Uterus (tissue), 4 donors: ENCODE results near the gene ZAR1L. TPM values are rescaled to one million over a fixed set of nuclear protein-coding genes. Genes with fewer than 3 reads are reported as not detected.

Experiments
- DNase-seq, 2 donors: peaks; one replicate each; pipeline ENCODE4 v3.0.0-alpha.2; 2019 to 2020
- H3K27ac ChIP-seq, 2 donors: fragments of 200-600 bp; sonication (generic); 1 replicate in 1 of 2; 2 replicates in 1 of 2; pipeline ENCODE4 v1.5.1; 2016 to 2018
- H3K27me3 ChIP-seq, 2 donors: fragments of 200-600 bp; sonication (generic); one replicate each; pipeline ENCODE4 v1.5.1; 2018 to 2019; ENCODE audit warnings: control low read depth in 1 of 2
- H3K36me3 ChIP-seq, 2 donors: fragments of 200-600 bp; sonication (generic); one replicate each; pipeline ENCODE4 v1.5.1; 2019; ENCODE audit warnings: control low read depth in 1 of 2
- H3K4me1 ChIP-seq, 2 donors: fragments of 200-600 bp; sonication (generic); one replicate each; pipeline ENCODE4 v1.5.1; 2018 to 2019; ENCODE audit warnings: control low read depth in 1 of 2
- H3K4me3 ChIP-seq, 2 donors: fragments of 200-600 bp; sonication (generic); 1 replicate in 1 of 2; 2 replicates in 1 of 2; pipeline ENCODE4 v1.5.1; 2018 to 2019; ENCODE audit warnings: mild to moderate bottlenecking in 1 of 2
- H3K9me3 ChIP-seq, 2 donors: fragments of 200-600 bp; sonication (generic); one replicate each; pipeline ENCODE4 v1.5.1; 2019; ENCODE audit warnings: control low read depth in 1 of 2
- CTCF ChIP-seq, 4 experiments: fragments of 200-600 bp in 2 of 4; fragments of 450-650 bp in 2 of 4; sonication (generic) in 2 of 4; IDR thresholded peaks; one replicate each; pipeline ENCODE4 v1.5.1; 2016 to 2019; ENCODE audit warnings: antibody characterized with exemption in 4 of 4, mild to moderate bottlenecking in 2 of 4, moderate library complexity in 1 of 4
- POLR2A ChIP-seq, 2 donors: fragments of 450-650 bp; IDR thresholded peaks; one replicate each; pipeline ENCODE4 v1.6.1; 2016; ENCODE audit warnings: antibody characterized with exemption in 2 of 2, mild to moderate bottlenecking in 1 of 2, moderate library complexity in 1 of 2
- intact Hi-C: fragments of 100-400 bp; cut with DNase I; formaldehyde crosslinking; loops from one replicate; pipeline ENCODE4 v1.15.1; 2023; ENCODE audit warnings: low total_unique reads
- total RNA-seq, 4 donors: library from RNA; depleted of rRNA in 3 of 4; stranded (reverse); fragments of >200 nt in 3 of 4; gene quantifications; one replicate each; pipeline versions ENCODE4 v1.1.0 to v1.2.4, GENCODE V29; 2014 to 2023
- donor health status: DM: yes; HTN: yes; CAD: no.

ZAR1L gene
- total RNA-seq, 4 donors from 2014 or later, result not detected

- Histone ChIP-seq H3K4me1 (no peaks in the 10 kb centered on the region), H3K27me3 (no peaks in the 10 kb centered on the region), H3K27ac (no peak overlapping the region), H3K9me3 (no peaks in the 10 kb centered on the region), H3K36me3 (no peaks in the 10 kb centered on the region), H3K4me3 (no peak overlapping the region)
- TF ChIP-seq CTCF (IDR thresholded peaks at IDR 0.05) (no peak), POLR2A (IDR thresholded peaks at IDR 0.05) (no peak)
- intact Hi-C loops, result no loop called here
- DNase-seq, result no peak
Measured at GRCh38 chr13:32340914-32341313, 25.8 kb upstream of the ZAR1L start.

GRCh38 chr13:32334671-32335070, 19.5 kb upstream of the ZAR1L start:
- H3K4me1 ChIP-seq, result no peaks in the 10 kb centered on the region
- no peak for DNase-seq
- intact Hi-C loops, result no loop called here
- no peak overlapping the region for H3K4me3 ChIP-seq
- H3K27me3 ChIP-seq, result no peaks in the 10 kb centered on the region
- H3K36me3 ChIP-seq, result no peaks in the 10 kb centered on the region
- no peaks in the 10 kb centered on the region for H3K9me3 ChIP-seq
- no peak for TF ChIP-seq CTCF (IDR thresholded peaks at IDR 0.05)
- no peak for TF ChIP-seq POLR2A (IDR thresholded peaks at IDR 0.05)
- H3K27ac ChIP-seq, result no peak overlapping the region

- no peaks in the 10 kb centered on the region for H3K4me1 ChIP-seq
- intact Hi-C loops, result no loop called here
- no peak for DNase-seq
- H3K27me3 ChIP-seq, result no peaks in the 10 kb centered on the region
- H3K4me3 ChIP-seq, result no peak overlapping the region
- TF ChIP-seq POLR2A (IDR thresholded peaks at IDR 0.05) (no peak), CTCF (IDR thresholded peaks at IDR 0.05) (no peak)
- H3K9me3 ChIP-seq, result no peaks in the 10 kb centered on the region
- no peaks in the 10 kb centered on the region for H3K36me3 ChIP-seq
- H3K27ac ChIP-seq, result no peak overlapping the region
Measured at GRCh38 chr13:32330441-32330840, 15.3 kb upstream of the ZAR1L start.

- no peaks in the 10 kb centered on the region for H3K36me3 ChIP-seq
- TF ChIP-seq CTCF (IDR thresholded peaks at IDR 0.05) (no peak), POLR2A (IDR thresholded peaks at IDR 0.05) (no peak)
- no peaks in the 10 kb centered on the region for H3K9me3 ChIP-seq
- no peaks in the 10 kb centered on the region for H3K27me3 ChIP-seq
- intact Hi-C loops, result no loop called here
- H3K4me3 ChIP-seq, result no peak overlapping the region
- DNase-seq, result no peak
- H3K27ac ChIP-seq, result no peak overlapping the region
- no peaks in the 10 kb centered on the region for H3K4me1 ChIP-seq
Measured at GRCh38 chr13:32323912-32324311, 8.7 kb upstream of the ZAR1L start.

GRCh38 chr13:32320528-32320927, 5.4 kb upstream of the ZAR1L start:
- no peaks in the 10 kb centered on the region for H3K27me3 ChIP-seq
- no peaks in the 10 kb centered on the region for H3K9me3 ChIP-seq
- TF ChIP-seq CTCF (IDR thresholded peaks at IDR 0.05) (no peak), POLR2A (IDR thresholded peaks at IDR 0.05) (no peak)
- H3K4me3 ChIP-seq, result no peak overlapping the region
- no peaks in the 10 kb centered on the region for H3K4me1 ChIP-seq
- H3K36me3 ChIP-seq, result no peaks in the 10 kb centered on the region
- intact Hi-C loops, result no loop called here
- no peak overlapping the region for H3K27ac ChIP-seq
- DNase-seq, result no peak
